Measurements from ENCODE around the gene IGF1R. TPM values are rescaled to one million over a fixed set of nuclear protein-coding genes. Genes with fewer than 3 reads are reported as not detected.

Gene IGF1R
- total and polyA plus RNA-seq, 4 experiments from 2014 or later: 0.45 to 49.2 (median 25.1) TPM

DNA sequence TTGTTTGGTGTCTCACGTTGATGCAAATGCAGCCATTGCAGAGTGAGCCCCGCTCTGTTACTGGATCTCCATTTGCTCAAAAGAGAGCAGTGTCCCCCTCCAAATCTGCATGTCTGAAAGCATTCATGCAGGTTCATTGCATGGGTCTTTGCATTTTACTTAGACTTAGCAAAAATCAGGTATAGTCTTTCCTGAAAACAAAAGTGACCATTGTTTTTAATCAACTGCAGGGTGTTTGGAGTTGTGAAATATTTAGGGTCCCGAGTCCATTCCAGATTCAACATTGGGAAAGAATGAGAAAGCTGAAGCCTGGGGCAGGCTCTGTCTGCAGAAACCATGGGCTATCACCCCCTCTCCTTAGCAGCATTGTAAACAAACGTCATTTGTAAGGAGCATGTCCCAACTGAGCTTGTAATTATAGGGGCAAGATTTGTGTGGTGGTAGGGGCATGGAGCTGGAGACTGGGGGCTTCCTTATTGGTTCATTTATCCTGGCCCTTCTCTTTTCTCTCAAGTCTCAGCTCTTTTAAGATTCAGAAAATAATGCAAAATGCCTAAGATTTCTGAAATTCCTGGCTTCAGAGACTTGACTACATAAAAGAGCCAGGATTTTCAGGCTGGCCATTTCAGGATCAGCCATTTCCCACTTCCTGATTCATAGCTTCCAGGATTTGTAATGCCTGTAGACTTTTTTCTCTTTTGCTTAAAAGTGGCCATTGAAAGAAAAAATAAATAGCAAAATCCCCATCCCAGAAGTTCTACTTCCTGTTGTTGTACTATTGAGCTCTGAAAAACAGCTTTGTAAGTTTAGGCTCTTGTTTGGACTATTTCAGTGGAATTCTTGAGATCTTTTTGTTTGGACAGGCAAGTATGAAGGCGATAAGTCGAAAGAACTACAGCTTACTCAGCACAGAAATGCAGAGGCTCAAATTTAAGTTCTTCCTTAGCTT lies 23.0 kb downstream of the IGF1R start:
- DNase-seq: no peak
- Mint-ChIP-seq H3K27ac (no peak overlapping the region), H3K4me3 (no peak overlapping the region), H3K36me3 (no peaks in the 10 kb centered on the region), H3K27me3 (peaks cover 3 to 6% of the 10 kb centered on the region in 2 donors), H3K9me3 (no peaks in the 10 kb centered on the region), H3K4me1 (peaks cover 7 to 52% (median 27%) of the 10 kb centered on the region in 4 donors)
- intact Hi-C loops (cut with micrococcal nuclease): no loop called here
- no peaks in the 10 kb centered on the region for H3K36me3 ChIP-seq (ENCODE audit: insufficient read depth, low read length)
- H3K9me3 ChIP-seq (ENCODE audit: control insufficient read depth in 1 of 2, low read length in 2 of 2): no peaks in the 10 kb centered on the region
- peaks cover 13% of the 10 kb centered on the region for H3K4me1 ChIP-seq (ENCODE audit: insufficient read depth, low read length)
- H3K4me3 ChIP-seq (ENCODE audit: low read length in 2 of 2): no peak overlapping the region
- no peaks in the 10 kb centered on the region for H3K27me3 ChIP-seq (ENCODE audit: insufficient read depth, low read length)
- ChIA-PET POLR2A (ENCODE audit: partially characterized antibody) (no interaction called here), CTCF (ENCODE audit: partially characterized antibody) (interaction anchor here (1.3 to 1.6 kb wide), 4 partner anchors 12 to 152 kb away, joined by 3 to 7 read pairs (median 4); no protein-coding TSS in a partner anchor)
- no peak overlapping the region for H3K27ac ChIP-seq (ENCODE audit: low read depth, low read length)

- H3K36me3 Mint-ChIP-seq: no peaks in the 10 kb centered on the region
- ChIA-PET POLR2A (ENCODE audit: partially characterized antibody) (no interaction called here), CTCF (ENCODE audit: partially characterized antibody) (interaction anchor here (1.4 kb wide), 1 partner anchor 11 kb away, joined by 3 read pairs; no protein-coding TSS in a partner anchor)
- no peak for DNase-seq
- H3K9me3 ChIP-seq (ENCODE audit: control insufficient read depth in 1 of 2, low read length in 2 of 2): no peaks in the 10 kb centered on the region
- H3K4me1 ChIP-seq (ENCODE audit: insufficient read depth, low read length): peaks cover 11% of the 10 kb centered on the region
- H3K36me3 ChIP-seq (ENCODE audit: insufficient read depth, low read length): no peaks in the 10 kb centered on the region
- H3K27ac ChIP-seq (ENCODE audit: low read depth, low read length): no peak overlapping the region
- H3K27me3 Mint-ChIP-seq: peaks cover 3 to 6% of the 10 kb centered on the region in 2 donors
- H3K4me3 ChIP-seq (ENCODE audit: low read length in 2 of 2): no peak overlapping the region
- H3K9me3 Mint-ChIP-seq: no peaks in the 10 kb centered on the region
- no peaks in the 10 kb centered on the region for H3K27me3 ChIP-seq (ENCODE audit: insufficient read depth, low read length)
- intact Hi-C loops (cut with micrococcal nuclease): no loop called here
- H3K4me3 Mint-ChIP-seq: no peak overlapping the region
- H3K27ac Mint-ChIP-seq: peak overlapping the region in 1 of 7 donors; percentile 37
- H3K4me1 Mint-ChIP-seq: peaks cover 4 to 41% (median 27%) of the 10 kb centered on the region in 4 donors
Measured at GRCh38 chr15:98673133-98673532, 24.8 kb downstream of the IGF1R start.

DNA sequence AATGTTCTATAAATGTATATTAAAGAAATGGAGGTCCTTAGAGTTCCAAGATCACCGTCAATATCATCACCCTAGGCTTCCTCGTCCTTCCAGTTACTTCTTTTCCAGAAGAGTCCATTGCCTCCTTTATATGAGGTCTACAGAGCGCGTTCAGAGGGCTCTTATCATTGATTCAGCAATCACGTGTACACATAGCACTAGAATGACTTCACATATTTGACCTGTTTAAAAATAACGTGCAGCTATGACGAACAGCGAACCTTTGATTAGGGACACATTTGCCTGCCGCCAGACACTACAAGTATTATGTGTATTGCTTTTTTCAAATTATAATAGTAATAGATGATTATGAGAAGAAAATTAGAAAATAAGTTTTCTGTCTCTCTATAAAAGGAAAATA lies 26.0 kb downstream of the IGF1R start:
- ChIA-PET CTCF (ENCODE audit: partially characterized antibody) (interaction anchor here (0.9 kb wide), 1 partner anchor 14 kb away, joined by 3 read pairs; no protein-coding TSS in a partner anchor), POLR2A (ENCODE audit: partially characterized antibody) (no interaction called here)
- H3K27me3 Mint-ChIP-seq: peaks cover 3 to 4% of the 10 kb centered on the region in 2 donors

GRCh38 chr15:98676586-98677270 lies 28.4 kb downstream of the IGF1R start:
- ChIA-PET CTCF (ENCODE audit: partially characterized antibody) (interaction anchor here (1.4 kb wide), 1 partner anchor 17 kb away, joined by 3 read pairs; no protein-coding TSS in a partner anchor), POLR2A (ENCODE audit: partially characterized antibody) (no interaction called here)
- no peaks in the 10 kb centered on the region for H3K27me3 Mint-ChIP-seq
- H3K27me3 ChIP-seq (ENCODE audit: insufficient read depth, low read length): no peaks in the 10 kb centered on the region
- no peaks in the 10 kb centered on the region for H3K4me1 ChIP-seq (ENCODE audit: insufficient read depth, low read length)
- no peaks in the 10 kb centered on the region for H3K36me3 Mint-ChIP-seq
- H3K4me3 Mint-ChIP-seq: no peak overlapping the region
- H3K36me3 ChIP-seq (ENCODE audit: insufficient read depth, low read length): no peaks in the 10 kb centered on the region
- H3K4me3 ChIP-seq (ENCODE audit: low read length in 2 of 2): no peak overlapping the region
- peaks cover 2 to 20% (median 15%) of the 10 kb centered on the region in 4 donors for H3K4me1 Mint-ChIP-seq
- DNase-seq: no peak
- H3K27ac ChIP-seq (ENCODE audit: low read depth, low read length): no peak overlapping the region
- H3K9me3 Mint-ChIP-seq: no peaks in the 10 kb centered on the region
- H3K27ac Mint-ChIP-seq: no peak overlapping the region
- H3K9me3 ChIP-seq (ENCODE audit: control insufficient read depth in 1 of 2, low read length in 2 of 2): no peaks in the 10 kb centered on the region
- intact Hi-C loops (cut with micrococcal nuclease): no loop called here

More for the DNA sequence above, 26.0 kb downstream of the IGF1R start:
- no peaks in the 10 kb centered on the region for H3K36me3 ChIP-seq (ENCODE audit: insufficient read depth, low read length)
- no peak overlapping the region for H3K27ac Mint-ChIP-seq
- intact Hi-C loops (cut with micrococcal nuclease): no loop called here
- peaks cover 2 to 30% (median 17%) of the 10 kb centered on the region in 4 donors for H3K4me1 Mint-ChIP-seq
- no peaks in the 10 kb centered on the region for H3K4me1 ChIP-seq (ENCODE audit: insufficient read depth, low read length)
- DNase-seq: no peak
- no peak overlapping the region for H3K4me3 ChIP-seq (ENCODE audit: low read length in 2 of 2)
- no peak overlapping the region for H3K27ac ChIP-seq (ENCODE audit: low read depth, low read length)
- H3K4me3 Mint-ChIP-seq: no peak overlapping the region
- no peaks in the 10 kb centered on the region for H3K9me3 ChIP-seq (ENCODE audit: control insufficient read depth in 1 of 2, low read length in 2 of 2)
- H3K9me3 Mint-ChIP-seq: no peaks in the 10 kb centered on the region
- H3K36me3 Mint-ChIP-seq: no peaks in the 10 kb centered on the region
- no peaks in the 10 kb centered on the region for H3K27me3 ChIP-seq (ENCODE audit: insufficient read depth, low read length)

- Mint-ChIP-seq H3K27me3 (no peaks in the 10 kb centered on the region), H3K9me3 (peaks cover 0 to 2% (median 0%) of the 10 kb centered on the region in 8 donors), H3K36me3 (no peaks in the 10 kb centered on the region), H3K4me1 (peaks cover 2 to 26% (median 20%) of the 10 kb centered on the region in 4 donors), H3K27ac (no peak overlapping the region), H3K4me3 (no peak overlapping the region)
- no peak overlapping the region for H3K4me3 ChIP-seq (ENCODE audit: low read length in 2 of 2)
- intact Hi-C loops (cut with micrococcal nuclease): no loop called here
- no peaks in the 10 kb centered on the region for H3K4me1 ChIP-seq (ENCODE audit: insufficient read depth, low read length)
- no peaks in the 10 kb centered on the region for H3K9me3 ChIP-seq (ENCODE audit: control insufficient read depth in 1 of 2, low read length in 2 of 2)
- H3K27ac ChIP-seq (ENCODE audit: low read depth, low read length): no peak overlapping the region
- DNase-seq: no peak
- CTCF ChIA-PET (ENCODE audit: partially characterized antibody): no interaction called here
- H3K27me3 ChIP-seq (ENCODE audit: insufficient read depth, low read length): no peaks in the 10 kb centered on the region
- no peaks in the 10 kb centered on the region for H3K36me3 ChIP-seq (ENCODE audit: insufficient read depth, low read length)
- POLR2A ChIA-PET (ENCODE audit: partially characterized antibody): no interaction called here
Measured at GRCh38 chr15:98677345-98678059, 29.2 kb downstream of the IGF1R start.

DNA sequence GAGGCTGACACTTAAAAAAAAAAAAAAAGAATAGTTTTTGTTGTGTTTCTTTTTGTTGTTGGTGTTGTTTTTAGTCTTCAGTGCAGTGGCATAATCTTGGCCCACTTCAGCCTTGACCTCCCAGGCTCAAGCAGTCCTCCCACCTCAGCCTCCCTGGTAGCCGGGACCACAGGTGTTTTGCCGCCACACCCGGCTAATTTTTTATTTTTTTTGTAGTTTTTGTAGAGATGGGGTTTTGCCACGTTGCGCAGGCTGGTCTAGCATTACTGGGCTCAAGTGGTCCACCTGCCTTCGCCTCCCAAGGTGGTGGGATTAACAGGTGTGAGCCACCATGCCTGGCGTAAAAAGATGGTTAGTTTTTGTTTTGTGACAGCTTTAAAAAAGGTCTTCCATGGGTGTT lies 30.1 kb downstream of the IGF1R start:
- H3K27ac Mint-ChIP-seq: no peak overlapping the region
- H3K9me3 Mint-ChIP-seq: peaks cover 0 to 2% (median 0%) of the 10 kb centered on the region in 8 donors
- H3K36me3 Mint-ChIP-seq: no peaks in the 10 kb centered on the region
- ChIA-PET CTCF (ENCODE audit: partially characterized antibody) (no interaction called here), POLR2A (ENCODE audit: partially characterized antibody) (no interaction called here)
- no peak for DNase-seq
- no peak overlapping the region for H3K4me3 Mint-ChIP-seq
- Histone ChIP-seq H3K4me3 (ENCODE audit: low read length in 2 of 2) (no peak overlapping the region), H3K9me3 (ENCODE audit: control insufficient read depth in 1 of 2, low read length in 2 of 2) (no peaks in the 10 kb centered on the region), H3K4me1 (ENCODE audit: insufficient read depth, low read length) (no peaks in the 10 kb centered on the region), H3K36me3 (ENCODE audit: insufficient read depth, low read length) (no peaks in the 10 kb centered on the region), H3K27me3 (ENCODE audit: insufficient read depth, low read length) (no peaks in the 10 kb centered on the region), H3K27ac (ENCODE audit: low read depth, low read length) (no peak overlapping the region)
- intact Hi-C loops (cut with micrococcal nuclease): no loop called here
- H3K4me1 Mint-ChIP-seq: peaks cover 0 to 28% (median 20%) of the 10 kb centered on the region in 4 donors
- no peaks in the 10 kb centered on the region for H3K27me3 Mint-ChIP-seq

- ChIA-PET CTCF (ENCODE audit: partially characterized antibody) (no interaction called here), POLR2A (ENCODE audit: partially characterized antibody) (no interaction called here)
- Mint-ChIP-seq H3K9me3 (peaks cover 0 to 2% (median 0%) of the 10 kb centered on the region in 8 donors), H3K4me1 (peaks cover 2 to 38% (median 20%) of the 10 kb centered on the region in 4 donors), H3K36me3 (no peaks in the 10 kb centered on the region), H3K4me3 (no peak overlapping the region), H3K27ac (no peak overlapping the region), H3K27me3 (no peaks in the 10 kb centered on the region)
- no peaks in the 10 kb centered on the region for H3K36me3 ChIP-seq (ENCODE audit: insufficient read depth, low read length)
- H3K4me1 ChIP-seq (ENCODE audit: insufficient read depth, low read length): no peaks in the 10 kb centered on the region
- H3K9me3 ChIP-seq (ENCODE audit: control insufficient read depth in 1 of 2, low read length in 2 of 2): no peaks in the 10 kb centered on the region
- no peak overlapping the region for H3K27ac ChIP-seq (ENCODE audit: low read depth, low read length)
- H3K4me3 ChIP-seq (ENCODE audit: low read length in 2 of 2): no peak overlapping the region
- intact Hi-C loops (cut with micrococcal nuclease): no loop called here
- DNase-seq: no peak
- H3K27me3 ChIP-seq (ENCODE audit: insufficient read depth, low read length): no peaks in the 10 kb centered on the region
Measured at GRCh38 chr15:98681061-98681460, 32.7 kb downstream of the IGF1R start.
